RWPE2 (cell line): Measurements from ENCODE around the gene CPA4.

Source experiments
- ATAC-seq: fragments of 200-7000 bp; cut with Tn5 transposase; 3 replicates; pipeline ENCODE4 v1.9.1; 2021; ENCODE audit warnings: low read depth
- DNase-seq: peaks from one replicate; pipeline ENCODE4 v3.0.0-alpha.2; 2020; ENCODE audit warnings: low spot score
- H3K27ac ChIP-seq: fragments of 450-650 bp; 2 replicates; pipeline ENCODE4 v1.5.1; 2017; ENCODE audit warnings: mild to moderate bottlenecking; ENCODE audit not compliant: poor library complexity, severe bottlenecking
- H3K27me3 ChIP-seq: fragments of 250-450 bp; sonication (Bioruptor Pico); 2 replicates; pipeline ENCODE4 v1.5.1; 2021; ENCODE audit warnings: mild to moderate bottlenecking, moderate library complexity; ENCODE audit not compliant: insufficient read depth, poor library complexity, severe bottlenecking
- H3K36me3 ChIP-seq: fragments of 250-450 bp; sonication (Bioruptor Pico); 2 replicates; pipeline ENCODE4 v1.5.1; 2020; ENCODE audit warnings: low read depth, mild to moderate bottlenecking, moderate library complexity
- H3K4me1 ChIP-seq: fragments of 250-450 bp; sonication (Bioruptor Pico); 2 replicates; pipeline ENCODE4 v1.5.1; 2021; ENCODE audit warnings: mild to moderate bottlenecking, moderate library complexity; ENCODE audit not compliant: insufficient read depth, poor library complexity, severe bottlenecking
- H3K4me3 ChIP-seq: fragments of 250-450 bp; sonication (Bioruptor Pico); 2 replicates; pipeline ENCODE4 v1.5.1; 2021; ENCODE audit warnings: mild to moderate bottlenecking, moderate library complexity; ENCODE audit not compliant: severe bottlenecking
- H3K9me3 ChIP-seq: fragments of 250-450 bp; sonication (Bioruptor Pico); 2 replicates; pipeline ENCODE4 v1.5.1; 2021; ENCODE audit warnings: mild to moderate bottlenecking, moderate library complexity; ENCODE audit not compliant: severe bottlenecking
- TF ChIP-seq, protein P1 (sequence below): fragments of 450-650 bp; IDR thresholded peaks from one replicate; pipeline ENCODE4 v1.5.1; 2017; ENCODE audit warnings: mild to moderate bottlenecking, moderate library complexity; ENCODE audit not compliant: poor library complexity, severe bottlenecking

CPA4 gene

DNA sequence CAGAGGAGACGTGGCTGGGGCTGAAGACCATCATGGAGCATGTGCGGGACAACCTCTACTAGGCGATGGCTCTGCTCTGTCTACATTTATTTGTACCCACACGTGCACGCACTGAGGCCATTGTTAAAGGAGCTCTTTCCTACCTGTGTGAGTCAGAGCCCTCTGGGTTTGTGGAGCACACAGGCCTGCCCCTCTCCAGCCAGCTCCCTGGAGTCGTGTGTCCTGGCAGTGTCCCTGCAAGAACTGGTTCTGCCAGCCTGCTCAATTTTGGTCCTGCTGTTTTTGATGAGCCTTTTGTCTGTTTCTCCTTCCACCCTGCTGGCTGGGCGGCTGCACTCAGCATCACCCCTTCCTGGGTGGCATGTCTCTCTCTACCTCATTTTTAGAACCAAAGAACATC is 29.7 kb downstream of the CPA4 start:
- DNase-seq (no peak), ATAC-seq (0 out of 3 replicates have a peak, but pooled peaks have one; percentile 23)

DNA sequence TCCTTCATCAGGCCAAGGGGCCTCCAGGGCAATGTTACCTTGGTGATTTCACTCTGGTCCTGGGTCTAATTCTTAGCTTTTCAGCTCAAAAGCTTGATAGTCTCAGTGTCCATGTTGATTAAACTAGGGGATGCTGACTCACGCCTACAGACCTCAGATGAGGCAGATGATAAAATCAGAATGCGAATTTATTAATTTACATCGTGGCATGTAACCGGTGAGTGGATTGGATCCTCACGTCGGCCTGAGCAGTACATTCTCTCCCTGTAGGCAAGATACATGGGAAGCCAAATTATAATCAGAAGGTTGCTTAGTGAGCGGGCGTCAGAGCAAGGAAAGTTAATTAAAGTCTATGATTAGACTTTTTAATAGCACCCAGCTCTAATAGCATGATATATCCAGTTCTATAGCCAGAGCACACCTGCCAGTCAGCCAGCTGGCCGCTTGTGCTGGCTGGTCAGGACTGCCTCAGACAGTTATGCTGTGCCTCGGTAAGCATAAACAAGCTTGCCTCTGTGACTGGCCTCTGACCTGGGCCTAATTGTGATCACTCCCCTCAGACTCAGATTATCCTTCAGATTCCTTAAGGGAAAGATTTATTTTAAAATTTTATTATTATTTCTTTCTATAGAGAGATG is 31.5 kb downstream of the CPA4 start:
- H3K36me3 ChIP-seq, result peaks cover 36% of the 10 kb centered on the region
- TF ChIP-seq, protein P1, sequence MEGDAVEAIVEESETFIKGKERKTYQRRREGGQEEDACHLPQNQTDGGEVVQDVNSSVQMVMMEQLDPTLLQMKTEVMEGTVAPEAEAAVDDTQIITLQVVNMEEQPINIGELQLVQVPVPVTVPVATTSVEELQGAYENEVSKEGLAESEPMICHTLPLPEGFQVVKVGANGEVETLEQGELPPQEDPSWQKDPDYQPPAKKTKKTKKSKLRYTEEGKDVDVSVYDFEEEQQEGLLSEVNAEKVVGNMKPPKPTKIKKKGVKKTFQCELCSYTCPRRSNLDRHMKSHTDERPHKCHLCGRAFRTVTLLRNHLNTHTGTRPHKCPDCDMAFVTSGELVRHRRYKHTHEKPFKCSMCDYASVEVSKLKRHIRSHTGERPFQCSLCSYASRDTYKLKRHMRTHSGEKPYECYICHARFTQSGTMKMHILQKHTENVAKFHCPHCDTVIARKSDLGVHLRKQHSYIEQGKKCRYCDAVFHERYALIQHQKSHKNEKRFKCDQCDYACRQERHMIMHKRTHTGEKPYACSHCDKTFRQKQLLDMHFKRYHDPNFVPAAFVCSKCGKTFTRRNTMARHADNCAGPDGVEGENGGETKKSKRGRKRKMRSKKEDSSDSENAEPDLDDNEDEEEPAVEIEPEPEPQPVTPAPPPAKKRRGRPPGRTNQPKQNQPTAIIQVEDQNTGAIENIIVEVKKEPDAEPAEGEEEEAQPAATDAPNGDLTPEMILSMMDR, result no peak
- DNase-seq, result no peak

More for the DNA sequence above, 29.7 kb downstream of the CPA4 start:
- Histone ChIP-seq H3K27ac (no peak overlapping the region), H3K9me3 (no peaks in the 10 kb centered on the region), H3K4me3 (no peak overlapping the region), H3K4me1 (no peaks in the 10 kb centered on the region), H3K36me3 (peaks cover 55% of the 10 kb centered on the region), H3K27me3 (no peaks in the 10 kb centered on the region)
- TF ChIP-seq, protein P1, result no peak

DNA sequence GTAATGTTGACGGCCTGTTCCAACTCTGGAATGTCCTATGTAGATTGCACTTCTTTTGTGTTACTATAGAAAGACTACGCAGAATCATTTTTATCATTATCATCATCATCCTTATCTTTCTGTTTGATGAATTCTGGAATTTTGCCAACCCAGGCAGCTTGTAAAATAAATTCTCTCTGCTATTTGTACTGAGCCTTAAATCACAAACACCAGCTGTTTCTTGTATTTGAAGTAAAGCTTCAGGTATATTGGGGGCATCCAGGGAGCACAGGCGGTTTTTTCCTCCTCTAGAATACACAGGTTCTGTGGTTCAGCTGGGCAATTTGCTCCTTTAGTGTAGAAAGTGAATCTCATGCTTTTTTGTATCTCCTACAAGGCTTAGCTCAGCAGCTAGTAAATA is 36.7 kb downstream of the CPA4 start:
- TF ChIP-seq, protein P1, result no peak
- Histone ChIP-seq H3K27ac (no peak overlapping the region), H3K4me3 (no peak overlapping the region), H3K4me1 (no peaks in the 10 kb centered on the region), H3K36me3 (no peaks in the 10 kb centered on the region), H3K9me3 (no peaks in the 10 kb centered on the region), H3K27me3 (no peaks in the 10 kb centered on the region)
- DNase-seq (no peak), ATAC-seq (no peak)

More for the DNA sequence above, 31.5 kb downstream of the CPA4 start:
- no peaks in the 10 kb centered on the region for H3K9me3 ChIP-seq
- H3K4me1 ChIP-seq, result no peaks in the 10 kb centered on the region
- ATAC-seq, result no peak
- H3K27me3 ChIP-seq, result no peaks in the 10 kb centered on the region
- peak overlapping the region; percentile 4 for H3K27ac ChIP-seq
- H3K4me3 ChIP-seq, result no peak overlapping the region

DNA sequence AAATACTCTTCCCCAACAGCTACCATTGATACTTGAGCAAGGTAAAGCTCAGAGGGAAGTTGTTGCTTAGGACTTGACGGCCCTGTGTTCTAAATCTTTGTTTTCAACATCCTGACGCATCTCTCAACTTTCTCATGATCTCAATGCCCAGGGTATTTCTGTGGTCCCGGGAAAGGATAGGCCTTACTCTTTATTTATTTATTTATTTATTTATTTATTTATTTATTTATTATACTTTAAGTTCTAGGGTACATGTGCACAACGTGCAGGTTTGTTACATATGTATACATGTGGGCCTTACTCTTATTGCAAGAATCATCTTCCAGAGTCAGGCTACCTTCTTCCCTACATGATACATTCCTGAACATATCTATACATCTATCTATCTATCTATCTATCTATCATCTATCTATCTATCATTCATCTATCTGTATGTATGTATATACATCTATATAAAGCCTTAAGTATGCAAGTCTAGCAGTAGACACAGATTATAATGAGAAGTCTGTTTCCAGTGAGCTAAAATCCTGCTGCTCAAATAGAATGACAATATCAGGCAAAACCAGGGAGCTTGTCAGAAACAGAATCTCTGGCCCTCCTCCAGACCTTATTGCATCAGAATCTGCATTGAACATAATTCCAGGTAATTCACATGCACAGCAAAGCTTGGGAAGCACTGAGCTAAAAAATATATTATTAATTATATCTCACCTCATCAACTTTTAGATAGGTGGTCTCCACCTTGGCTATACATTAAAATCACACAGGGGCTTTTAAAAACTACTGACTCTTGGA is 39.5 kb downstream of the CPA4 start:
- H3K27me3 ChIP-seq, result no peaks in the 10 kb centered on the region
- TF ChIP-seq, protein P1, result no peak
- H3K27ac ChIP-seq, result no peak overlapping the region
- no peaks in the 10 kb centered on the region for H3K4me1 ChIP-seq
- ATAC-seq (no peak), DNase-seq (no peak)
- no peaks in the 10 kb centered on the region for H3K36me3 ChIP-seq
- no peak overlapping the region for H3K4me3 ChIP-seq
- H3K9me3 ChIP-seq, result no peaks in the 10 kb centered on the region

DNA sequence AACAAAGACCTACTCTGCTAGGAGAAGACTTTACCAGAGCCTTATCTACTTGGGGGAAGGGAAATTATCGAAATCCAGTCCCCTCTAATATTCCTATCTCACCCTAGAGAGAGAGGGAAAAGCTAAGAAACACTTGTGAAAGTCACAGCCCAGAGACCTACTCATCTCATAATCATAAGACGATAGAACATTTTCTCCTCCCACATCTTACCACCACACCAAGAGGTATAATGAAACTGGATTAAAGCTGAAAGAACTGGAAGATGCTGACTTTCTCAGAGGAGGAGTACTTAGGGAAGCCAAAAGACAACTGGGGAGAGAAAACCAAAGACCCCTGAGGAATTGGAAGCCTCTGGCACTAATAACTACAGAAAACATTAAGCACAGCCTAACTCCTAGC is 40.9 kb downstream of the CPA4 start:
- TF ChIP-seq, protein P1, result no peak
- ATAC-seq (no peak), DNase-seq (no peak)
- H3K27me3 ChIP-seq, result no peaks in the 10 kb centered on the region
- no peaks in the 10 kb centered on the region for H3K4me1 ChIP-seq
- no peak overlapping the region for H3K27ac ChIP-seq
- H3K9me3 ChIP-seq, result no peaks in the 10 kb centered on the region
- H3K36me3 ChIP-seq, result no peaks in the 10 kb centered on the region
- no peak overlapping the region for H3K4me3 ChIP-seq
